Activated effector memory CD4-positive, alpha-beta T cell treated with Interleukin-2 at 50 U/mL for 16 hours (primary cell): ENCODE results near the gene SAMMSON.

ENCODE experiments used
- DNase-seq: peaks from one replicate; pipeline ENCODE4 v3.0.0-alpha.2; 2020

SAMMSON gene

DNA sequence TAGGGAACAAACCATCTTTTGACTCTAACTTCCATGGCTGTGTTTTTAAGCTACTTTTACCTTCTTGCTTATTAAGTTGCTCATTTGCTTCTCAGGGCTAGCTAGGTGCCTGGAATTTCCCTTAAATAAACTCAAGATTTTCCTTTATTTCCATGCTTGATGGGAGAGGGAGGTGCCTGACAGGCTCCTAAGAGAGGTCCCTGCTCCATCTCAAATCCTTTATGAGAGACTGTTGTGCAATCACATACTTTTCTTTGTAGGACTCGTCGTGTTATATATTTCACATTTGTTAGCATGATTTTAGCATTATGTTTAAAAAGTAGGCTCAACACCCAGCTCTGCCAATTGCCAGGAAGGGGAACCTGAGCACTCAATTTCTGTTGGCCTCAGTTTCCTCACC is 95.7 kb downstream of the SAMMSON start:
- no peak for DNase-seq

DNA sequence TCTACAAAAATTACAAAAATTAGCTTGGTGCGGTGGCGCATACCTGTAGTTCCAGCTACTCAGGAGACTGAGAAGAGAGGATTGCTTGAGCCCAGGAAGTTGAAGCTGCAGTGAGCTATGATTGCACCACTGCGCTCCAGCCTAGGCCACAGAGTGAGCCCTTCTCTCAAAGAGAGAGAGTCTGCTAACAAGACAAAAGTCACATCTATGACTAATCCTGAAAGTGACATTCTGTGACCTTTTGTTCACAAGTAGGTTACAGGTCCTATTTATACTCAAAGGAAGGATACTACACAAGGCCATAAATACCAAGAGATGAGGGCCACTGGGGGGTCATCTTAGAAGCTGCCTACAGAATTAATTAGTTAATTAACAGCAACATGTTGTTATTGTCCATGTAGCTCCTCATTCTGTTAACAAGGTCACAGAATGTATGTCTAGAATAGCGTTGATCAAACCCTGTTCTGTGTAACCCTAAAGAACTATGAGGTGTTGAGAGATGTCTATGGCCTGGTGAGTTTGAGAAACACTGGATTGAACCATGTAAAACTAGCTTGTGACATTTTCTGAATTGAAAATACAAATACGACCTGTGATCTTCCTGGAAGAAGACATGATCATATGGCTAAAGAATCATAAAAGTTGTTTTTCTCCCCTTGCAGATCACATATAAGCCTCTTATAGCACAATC is 97.0 kb downstream of the SAMMSON start:
- DNase-seq, result no peak

DNA sequence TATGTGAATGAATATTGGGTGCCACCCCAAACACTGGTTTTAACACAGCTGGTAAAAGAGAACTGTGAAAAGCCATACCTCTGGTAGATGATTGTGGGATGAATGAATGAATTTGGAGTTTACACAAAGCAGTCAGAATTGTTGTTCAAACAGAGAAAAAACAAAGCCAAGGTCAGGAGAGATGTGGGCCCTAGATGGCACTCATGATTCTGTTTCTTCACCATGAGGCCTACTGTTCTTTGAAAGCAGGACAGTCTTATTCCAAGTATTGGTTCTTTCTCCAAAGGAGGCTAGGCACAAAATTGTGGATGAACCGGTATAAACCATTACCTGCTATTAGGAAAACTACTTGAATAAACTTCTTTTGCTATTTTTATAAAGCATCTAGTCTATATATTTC is 97.6 kb downstream of the SAMMSON start:
- no peak for DNase-seq

DNA sequence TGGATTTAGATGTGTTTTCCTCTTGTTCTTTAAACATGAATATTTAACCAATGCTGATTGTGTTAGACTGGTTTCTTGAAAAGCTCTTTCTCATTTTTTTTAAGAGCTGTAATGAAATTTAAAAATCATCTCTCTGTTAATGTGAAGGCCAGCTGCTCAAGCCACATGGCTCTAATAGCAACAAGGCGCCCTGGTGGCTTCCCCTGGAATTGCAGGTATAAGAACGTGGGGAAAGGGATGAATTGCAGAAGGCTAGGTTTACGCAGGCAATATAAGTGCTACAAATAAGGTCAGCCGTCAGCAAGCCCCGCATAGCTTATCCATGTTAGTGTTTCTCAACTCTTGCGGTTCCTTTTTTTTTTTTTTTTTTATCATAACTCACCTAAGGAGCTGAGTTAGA is 108.5 kb downstream of the SAMMSON start:
- DNase-seq, result no peak

DNA sequence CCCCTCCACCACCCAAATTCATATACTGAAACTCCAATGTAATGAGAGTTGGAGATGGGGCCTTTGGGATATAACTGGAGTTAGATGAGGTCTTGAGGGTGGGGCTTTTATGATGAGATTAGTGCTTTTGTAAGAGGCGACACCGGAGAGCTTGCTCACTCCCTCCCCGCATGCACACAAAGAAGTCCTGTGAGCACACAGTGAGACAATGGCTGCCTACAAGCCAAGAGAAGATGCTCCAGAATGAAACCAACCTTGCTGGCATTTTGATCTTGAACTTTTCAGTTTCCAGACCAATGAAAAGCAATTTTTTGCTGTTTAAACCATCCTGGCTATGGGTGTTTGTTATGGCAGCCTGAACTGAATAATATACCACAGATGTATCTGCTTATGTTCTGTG is 109.0 kb downstream of the SAMMSON start:
- DNase-seq, result no peak

DNA sequence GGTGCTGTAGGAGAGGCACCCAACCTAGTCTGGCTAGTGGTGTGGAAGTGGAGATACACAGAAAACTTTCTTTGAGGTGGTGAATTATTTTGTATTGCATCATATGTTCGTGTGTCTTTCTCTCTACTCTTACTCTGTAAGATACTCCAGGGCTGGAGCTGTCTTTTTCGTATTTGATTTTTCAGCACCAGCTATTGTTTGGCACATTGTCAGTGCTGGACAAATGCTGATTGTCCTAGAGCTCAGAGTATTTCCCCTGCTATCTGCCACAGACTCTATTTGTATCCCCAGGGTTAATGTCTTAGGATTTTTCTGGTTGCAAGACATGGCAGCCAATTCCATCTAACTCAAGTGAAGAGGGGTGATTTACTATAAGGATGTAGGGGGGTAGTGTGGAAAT is 110.5 kb downstream of the SAMMSON start:
- no peak for DNase-seq

DNA sequence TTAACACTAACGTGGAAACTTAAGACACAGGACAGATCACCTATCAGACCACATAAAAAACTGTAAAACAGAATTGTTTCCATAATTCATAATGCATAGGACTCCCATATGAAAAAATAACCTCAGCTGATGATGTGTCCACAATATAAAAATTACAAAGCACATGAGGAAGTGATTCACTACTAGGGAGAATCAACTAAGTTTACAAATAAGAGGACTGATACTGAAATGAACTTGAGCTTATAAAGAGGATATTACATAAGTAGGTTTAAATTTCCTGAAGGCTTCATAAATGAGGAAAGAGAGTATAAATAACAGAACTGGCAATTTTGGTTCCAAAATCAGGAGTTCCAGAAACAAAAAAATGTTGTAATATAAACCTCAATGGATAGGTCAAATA is 111.9 kb downstream of the SAMMSON start:
- no peak for DNase-seq

DNA sequence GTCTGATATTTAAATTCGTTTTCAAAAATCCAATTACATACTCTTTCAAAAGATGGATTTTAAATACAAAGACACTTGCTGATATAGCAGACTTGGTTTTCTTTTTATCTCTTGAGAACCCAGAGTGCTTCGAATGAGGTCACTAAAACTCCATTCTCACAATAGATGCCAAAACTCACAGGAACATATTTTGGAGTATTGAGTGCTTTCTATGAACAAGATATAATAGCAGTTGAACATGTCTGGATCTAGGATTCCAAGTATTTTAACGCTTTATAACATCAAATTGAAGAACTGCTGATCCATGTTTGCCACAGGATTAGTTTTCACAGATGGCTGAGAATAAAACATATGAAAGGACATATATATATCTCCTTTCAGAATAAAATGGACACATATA is 113.2 kb downstream of the SAMMSON start:
- DNase-seq, result no peak

DNA sequence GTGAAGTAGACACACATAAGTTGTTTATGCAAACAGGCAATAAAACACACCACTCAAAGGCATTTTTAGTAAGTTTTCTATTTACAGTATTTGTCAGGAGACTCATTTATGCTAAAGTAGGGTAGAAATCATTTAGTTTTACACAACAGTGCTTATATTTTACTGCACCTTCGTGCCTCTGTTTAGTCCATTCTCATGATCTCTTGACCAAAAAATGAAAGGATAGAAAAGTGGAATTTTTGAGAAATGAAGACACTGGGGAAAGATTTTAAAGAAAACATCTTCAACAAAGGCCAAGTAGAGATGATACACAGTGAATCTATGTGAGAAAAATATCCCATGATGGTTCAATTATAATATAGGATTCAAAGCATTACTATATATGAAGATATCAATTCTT is 114.9 kb downstream of the SAMMSON start:
- no peak for DNase-seq

DNA sequence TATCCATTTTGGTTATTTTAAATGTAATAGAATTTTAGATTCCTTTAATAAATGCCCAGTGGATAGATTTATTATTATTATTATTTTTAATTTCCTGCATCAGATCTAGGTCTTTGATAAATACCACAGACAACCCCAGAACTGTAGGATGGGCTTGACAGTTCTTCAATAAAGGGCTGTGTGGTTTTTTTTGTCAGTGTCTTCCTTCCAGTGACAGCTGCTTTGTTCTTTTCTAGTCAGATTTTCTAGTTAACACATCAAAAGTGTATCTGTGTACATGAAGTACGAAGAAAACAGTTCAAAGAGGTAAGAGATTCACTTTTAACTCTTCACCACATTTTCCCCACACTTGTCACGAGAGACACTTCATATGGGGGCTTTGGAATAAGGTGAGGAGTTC is 120.3 kb downstream of the SAMMSON start:
- no peak for DNase-seq
